ENCODE results near the gene CCNK. TPM values are rescaled to one million over a fixed set of nuclear protein-coding genes. Genes with fewer than 3 reads are reported as not detected.
A peak's percentile ranks its signal among the peaks of the same experiment; 100 is the strongest.

Gene CCNK
- 10 to 100 TPM; 11.8 to 35.3 (median 30.2) TPM for total RNA-seq
- 10 to 100 TPM in 1 of 2 donors, 1 to 10 TPM in 1; 9.1 to 20.6 TPM for polyA plus RNA-seq
- long read RNA-seq, donor 1, partial matches to known transcripts = 6 of 7 reads
- long read RNA-seq, donor 1, other reads (novel, unspliced or antisense) = 1 of 7 reads
- long read RNA-seq, donor 2, partial matches to known transcripts = 0 of 5 reads
- long read RNA-seq, donor 2, other reads (novel, unspliced or antisense) = 5 of 5 reads
- long read RNA-seq, donor 3, partial matches to known transcripts = 4 of 4 reads
- long read RNA-seq, donor 3, other reads (novel, unspliced or antisense) = 0 of 4 reads

DNA sequence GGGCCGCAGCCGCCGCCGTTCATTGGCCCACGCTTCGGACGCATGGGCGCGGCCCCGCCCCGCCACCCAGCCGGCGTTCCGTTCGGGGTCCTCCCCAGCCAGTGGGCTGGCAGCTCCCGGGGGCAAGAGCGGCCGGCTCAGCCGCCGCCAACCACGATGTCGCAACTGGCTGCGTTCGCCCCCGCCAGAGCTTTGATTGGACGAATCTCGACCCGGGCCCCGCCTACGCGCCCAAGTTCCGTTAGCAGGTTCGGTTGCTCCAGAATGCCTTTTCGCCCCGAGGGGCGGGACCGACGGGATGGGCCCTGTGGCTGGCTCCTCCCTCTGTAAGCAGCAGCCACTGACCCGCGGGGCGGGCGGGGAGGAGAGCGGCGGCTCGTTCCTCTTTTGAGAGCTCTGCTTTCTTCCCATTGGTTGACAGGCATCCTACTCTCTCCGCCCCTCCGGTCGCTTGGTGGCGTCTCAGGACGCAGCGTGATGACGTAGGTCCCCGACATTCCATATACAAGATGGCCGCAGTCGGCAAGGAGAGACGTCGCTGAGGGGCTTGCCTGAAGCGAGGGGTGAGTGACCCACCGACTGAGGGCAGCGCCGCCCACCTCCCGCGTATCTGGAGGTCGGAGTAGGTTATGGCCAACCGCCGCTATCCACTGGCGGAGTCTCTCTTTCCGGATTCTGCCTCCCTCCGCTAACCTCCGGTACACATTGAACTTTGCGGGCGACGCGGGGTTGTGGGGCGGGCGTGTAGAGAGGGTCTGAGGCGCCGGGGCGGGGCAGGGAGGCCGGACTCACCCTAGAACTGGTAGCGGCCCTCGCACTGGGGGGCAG, at the start of gene CCNK:
CCNK (plus strand) TSS at position 493 of the 828 bp plus-strand sequence. CDS start 11,269 bp downstream, outside the sequence.
- TF ChIP-seq POLR2A (IDR thresholded peaks at IDR 0.05) = peak; percentile 74 to 87
- TF ChIP-seq, protein P1, sequence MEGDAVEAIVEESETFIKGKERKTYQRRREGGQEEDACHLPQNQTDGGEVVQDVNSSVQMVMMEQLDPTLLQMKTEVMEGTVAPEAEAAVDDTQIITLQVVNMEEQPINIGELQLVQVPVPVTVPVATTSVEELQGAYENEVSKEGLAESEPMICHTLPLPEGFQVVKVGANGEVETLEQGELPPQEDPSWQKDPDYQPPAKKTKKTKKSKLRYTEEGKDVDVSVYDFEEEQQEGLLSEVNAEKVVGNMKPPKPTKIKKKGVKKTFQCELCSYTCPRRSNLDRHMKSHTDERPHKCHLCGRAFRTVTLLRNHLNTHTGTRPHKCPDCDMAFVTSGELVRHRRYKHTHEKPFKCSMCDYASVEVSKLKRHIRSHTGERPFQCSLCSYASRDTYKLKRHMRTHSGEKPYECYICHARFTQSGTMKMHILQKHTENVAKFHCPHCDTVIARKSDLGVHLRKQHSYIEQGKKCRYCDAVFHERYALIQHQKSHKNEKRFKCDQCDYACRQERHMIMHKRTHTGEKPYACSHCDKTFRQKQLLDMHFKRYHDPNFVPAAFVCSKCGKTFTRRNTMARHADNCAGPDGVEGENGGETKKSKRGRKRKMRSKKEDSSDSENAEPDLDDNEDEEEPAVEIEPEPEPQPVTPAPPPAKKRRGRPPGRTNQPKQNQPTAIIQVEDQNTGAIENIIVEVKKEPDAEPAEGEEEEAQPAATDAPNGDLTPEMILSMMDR (IDR thresholded peaks at IDR 0.05) = no peak
- Histone ChIP-seq H3K27ac (peak within 1 kb of the TSS; percentile 85 to 95 (median 92)), H3K4me1 (peaks cover 9 to 60% (median 43%) of the 10 kb centered on the region in 12 donors), H3K27me3 (no peaks in the 10 kb centered on the region), H3K4me3 (peak within 1 kb of the TSS; percentile 67 to 96 (median 86)), H3K36me3 (no peaks in the 10 kb centered on the region), H3K9me3 (no peaks in the 10 kb centered on the region)
- DNase-seq (peak; percentile 100), ATAC-seq (peak; percentile 94 to 98 (median 97))
- intact Hi-C loops (cut with DNase I) = no loop called here
- WGBS, 4 donors = 0 to 1% (median 0%) methylated on average over 33 to 82 of the region's 82 CpGs

DNA sequence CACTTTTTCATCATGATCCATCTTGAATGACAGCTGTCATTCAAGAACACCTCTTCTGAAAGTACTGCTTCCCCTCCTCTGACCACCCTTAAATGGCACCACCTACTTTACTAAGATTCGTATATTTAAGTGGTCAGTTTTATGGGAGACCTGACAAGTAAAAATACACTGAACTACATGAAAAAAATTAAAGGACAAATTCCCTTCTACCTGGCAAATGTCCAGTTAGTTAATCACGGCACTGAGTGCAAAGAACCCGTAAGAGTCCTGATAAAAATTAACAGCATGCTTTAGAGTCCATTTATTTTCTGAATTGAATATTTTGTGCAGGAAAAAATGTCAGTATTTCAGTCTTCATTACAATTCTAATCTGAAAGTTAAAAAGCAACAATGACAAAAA, 49.2 kb upstream of the CCNK start:
- intact Hi-C loops (cut with DNase I) = no loop called here
- Histone ChIP-seq H3K4me1 (peaks cover 0 to 23% (median 14%) of the 10 kb centered on the region in 12 donors), H3K4me3 (no peak overlapping the region), H3K9me3 (peaks cover 0 to 11% (median 0%) of the 10 kb centered on the region in 12 donors), H3K36me3 (peaks cover 0 to 73% (median 53%) of the 10 kb centered on the region in 9 donors), H3K27ac (no peak overlapping the region), H3K27me3 (no peaks in the 10 kb centered on the region)
- DNase-seq = no peak
- TF ChIP-seq POLR2A (IDR thresholded peaks at IDR 0.05) = no peak
- TF ChIP-seq, protein P1 (IDR thresholded peaks at IDR 0.05) = no peak
- WGBS, 4 donors = 41 to 52% (median 46%) methylated on average over 3 of the region's 3 CpGs
- ATAC-seq = no peak

DNA sequence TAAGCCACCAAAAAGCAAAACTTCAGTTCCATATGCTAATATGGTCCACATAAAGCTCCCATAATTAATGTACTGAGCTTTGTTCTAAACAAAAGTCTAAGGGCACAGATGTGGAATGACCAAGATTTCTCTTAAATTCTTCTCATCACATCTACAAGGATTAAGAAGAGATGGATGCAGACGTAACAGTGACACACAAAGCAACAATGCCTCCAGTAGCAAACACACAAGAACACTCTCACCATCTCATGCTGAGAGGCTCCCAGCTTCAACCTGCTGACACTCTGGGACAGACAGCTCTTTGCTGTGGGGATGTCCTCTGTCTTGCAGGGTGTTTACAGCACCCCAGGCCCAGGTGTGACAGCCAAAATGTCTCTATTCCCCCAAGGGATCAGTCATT, 48.7 kb upstream of the CCNK start:
- H3K36me3 ChIP-seq = peaks cover 0 to 73% (median 53%) of the 10 kb centered on the region in 9 donors
- DNase-seq = no peak
- peaks cover 0 to 28% (median 15%) of the 10 kb centered on the region in 12 donors for H3K4me1 ChIP-seq
- 74 to 100% (median 86%) methylated on average over 1 of the region's 1 CpG for WGBS, 4 donors
- H3K27ac ChIP-seq = no peak overlapping the region
- no peaks in the 10 kb centered on the region for H3K27me3 ChIP-seq
- TF ChIP-seq POLR2A (IDR thresholded peaks at IDR 0.05) = no peak
- TF ChIP-seq, protein P1 (IDR thresholded peaks at IDR 0.05) = no peak
- intact Hi-C loops (cut with DNase I) = no loop called here
- no peak overlapping the region for H3K4me3 ChIP-seq
- H3K9me3 ChIP-seq = peaks cover 0 to 11% (median 0%) of the 10 kb centered on the region in 12 donors
- ATAC-seq = no peak

DNA sequence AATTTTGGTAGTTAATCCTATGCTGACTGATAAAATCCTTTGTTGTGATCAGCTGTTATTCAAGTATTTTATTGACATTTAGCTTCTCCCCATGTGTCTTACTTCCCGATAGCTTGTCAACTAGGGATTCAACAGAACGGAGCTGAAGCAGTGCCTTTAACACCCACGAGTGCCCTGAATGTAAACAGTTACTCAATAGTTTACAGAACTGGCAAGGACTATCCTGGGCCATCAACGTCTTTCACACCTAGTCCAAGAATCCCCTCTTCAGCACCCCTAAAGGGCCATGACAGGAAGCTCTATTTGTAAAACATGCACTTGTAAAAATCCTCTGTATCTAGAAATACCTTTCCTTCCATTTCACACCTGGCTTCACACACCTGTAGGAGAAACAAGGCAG, 45.9 kb upstream of the CCNK start:
- no peak for ATAC-seq
- 81 to 87% (median 84%) methylated on average over 4 of the region's 4 CpGs for WGBS, 4 donors

More for the DNA sequence above, 45.9 kb upstream of the CCNK start:
- peaks cover 0 to 74% (median 62%) of the 10 kb centered on the region in 9 donors for H3K36me3 ChIP-seq
- H3K4me3 ChIP-seq = no peak overlapping the region
- H3K27ac ChIP-seq = no peak overlapping the region
- H3K27me3 ChIP-seq = no peaks in the 10 kb centered on the region
- peaks cover 0 to 26% (median 13%) of the 10 kb centered on the region in 12 donors for H3K4me1 ChIP-seq
- DNase-seq = no peak
- no peak for TF ChIP-seq POLR2A (IDR thresholded peaks at IDR 0.05)
- TF ChIP-seq, protein P1 (IDR thresholded peaks at IDR 0.05) = no peak
- H3K9me3 ChIP-seq = no peaks in the 10 kb centered on the region
- intact Hi-C loops (cut with DNase I) = no loop called here
